Activated CD8-positive, alpha-beta memory T cell treated with anti-CD3 and anti-CD28 coated beads, Interleukin-2, amount 50 U/mL, for 1 hour (primary cell): ENCODE data around the gene PLGRKT.
"Not testable (repeated sequence)": the region's sequence is repeated elsewhere in the genome, so short reads cannot be mapped to it uniquely, and the experiment has no call there.

Experiments
- DNase-seq: peaks from one replicate; pipeline ENCODE4 v3.0.0-alpha.2; 2020; ENCODE audit errors: extremely low read depth

PLGRKT gene

DNA sequence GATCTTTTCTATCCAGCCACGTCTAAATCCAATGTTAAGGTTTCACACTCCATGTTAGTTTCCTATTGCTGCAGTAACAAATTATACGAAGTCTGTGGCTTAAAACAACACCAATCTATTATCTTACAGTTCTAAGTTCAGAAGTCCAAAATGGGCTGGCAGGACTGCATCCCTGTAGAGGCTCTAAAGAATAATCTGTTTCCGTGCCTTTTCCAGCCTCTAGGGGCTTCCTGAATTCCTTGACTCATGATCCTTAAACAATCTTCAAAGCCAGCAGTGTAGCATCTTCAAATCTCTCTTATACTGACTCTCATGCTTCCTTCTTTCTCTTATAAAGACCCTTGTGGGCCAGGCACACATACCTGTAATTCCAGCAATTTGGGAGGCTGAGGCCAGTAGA, 6.8 kb downstream of the PLGRKT start:
- no peak for DNase-seq

DNA sequence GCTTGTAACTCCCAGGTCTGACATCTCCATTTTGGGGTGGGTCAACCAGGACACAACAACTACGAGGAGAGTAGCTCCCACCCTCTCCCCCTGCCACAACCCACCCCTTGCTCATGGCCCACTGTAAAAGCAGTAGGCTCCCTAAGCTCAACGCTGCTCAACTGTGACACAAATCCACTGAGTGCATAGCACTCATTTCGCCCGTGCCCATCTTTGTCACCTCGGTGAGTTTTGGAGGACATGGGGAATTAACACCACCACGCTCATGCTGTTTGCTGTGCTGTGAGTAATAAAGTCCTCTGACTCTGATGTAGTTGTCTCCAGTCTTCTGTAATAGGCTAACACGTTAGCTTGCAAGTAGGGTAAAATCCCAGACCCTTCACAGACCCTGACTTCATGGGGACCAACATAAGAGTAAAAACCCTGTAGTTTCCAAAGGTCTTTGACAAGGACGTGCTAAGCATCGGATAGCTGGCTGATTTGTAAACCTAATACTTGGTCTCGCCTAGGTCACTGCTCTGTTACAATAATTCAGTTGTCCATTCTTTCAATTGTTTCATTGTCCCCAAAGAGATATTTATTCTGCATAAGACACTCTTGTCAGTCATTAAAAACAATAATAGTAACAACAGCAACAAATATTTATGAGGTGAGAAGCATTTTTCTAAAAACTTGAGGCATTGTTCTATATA, 7.7 kb downstream of the PLGRKT start:
- no peak for DNase-seq

DNA sequence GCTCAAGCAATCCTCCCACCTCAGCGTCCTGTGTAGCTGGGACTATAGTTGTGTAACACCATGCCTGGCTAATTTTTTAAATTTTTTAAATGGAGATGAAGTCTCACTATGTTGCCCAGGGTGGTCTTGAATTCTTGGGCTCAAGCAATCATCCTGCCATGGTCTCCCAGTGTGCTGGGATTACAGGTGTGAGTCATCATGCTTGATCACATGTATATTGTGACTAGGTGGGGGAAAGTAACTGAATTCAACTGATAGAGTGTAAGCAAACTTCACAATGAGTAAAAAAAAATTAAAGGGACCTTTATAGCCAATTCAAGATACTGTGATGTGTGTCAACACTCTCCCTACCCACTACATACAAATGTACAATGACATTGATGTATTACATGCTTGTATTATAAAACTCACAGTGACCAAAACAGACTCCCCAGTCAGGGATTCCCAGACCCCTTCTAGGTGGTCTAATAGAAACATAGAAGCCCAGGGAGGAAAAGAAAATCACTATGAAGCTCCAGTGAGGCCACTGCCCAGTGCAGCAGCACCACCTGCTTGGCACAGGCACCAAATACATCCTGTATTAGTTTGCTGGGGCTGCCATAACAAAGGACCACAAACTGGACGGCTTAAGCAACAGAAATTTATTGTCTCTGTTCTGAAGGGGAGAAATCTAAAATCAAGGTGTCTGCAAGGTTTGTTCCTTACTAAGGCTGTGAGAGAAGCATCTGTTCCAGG, 8.8 kb downstream of the PLGRKT start:
- DNase-seq = no peak

GRCh38 chr9:5428172-5428571, 9.6 kb downstream of the PLGRKT start:
- DNase-seq = no peak

DNA sequence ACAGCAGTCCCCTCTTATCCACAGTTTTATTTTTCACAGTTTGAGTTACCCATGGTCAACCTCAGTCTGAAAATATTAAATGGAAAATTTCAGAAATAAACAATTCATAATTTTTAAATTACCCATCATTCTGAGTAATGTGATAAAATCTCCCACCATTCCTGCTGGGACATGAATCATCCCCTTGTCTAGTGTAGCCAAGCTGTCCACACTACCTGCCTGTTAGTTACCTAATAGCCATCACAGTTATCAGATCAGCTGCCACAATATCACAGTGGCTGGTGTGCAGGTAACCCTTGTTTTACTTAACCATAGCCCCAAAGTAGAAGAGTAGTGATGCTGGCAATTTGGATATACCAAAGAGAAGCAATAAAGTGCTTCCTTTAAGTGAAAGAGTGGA, 10.7 kb downstream of the PLGRKT start:
- DNase-seq = no peak

- no peak for DNase-seq
Observed at GRCh38 chr9:5425006-5425628, 12.6 kb downstream of the PLGRKT start.

DNA sequence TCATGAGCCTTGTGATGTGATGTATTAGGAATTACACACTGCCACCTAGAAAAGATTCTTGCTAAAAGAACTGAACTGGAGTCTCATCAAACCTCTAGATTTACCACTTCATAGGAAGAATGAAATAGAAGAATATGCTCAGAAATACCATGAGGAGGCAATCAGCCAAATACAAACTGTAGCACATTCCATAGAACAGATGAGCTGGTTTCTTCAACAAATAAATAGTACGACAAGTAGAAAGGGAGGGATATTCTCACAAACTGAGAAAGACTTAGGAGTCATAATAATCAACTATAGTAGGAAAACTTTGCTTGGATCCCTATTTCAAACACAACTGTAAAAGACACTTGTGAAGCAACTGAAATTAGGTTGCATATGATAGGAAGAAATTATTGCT, 15.4 kb downstream of the PLGRKT start:
- no peak for DNase-seq

DNA sequence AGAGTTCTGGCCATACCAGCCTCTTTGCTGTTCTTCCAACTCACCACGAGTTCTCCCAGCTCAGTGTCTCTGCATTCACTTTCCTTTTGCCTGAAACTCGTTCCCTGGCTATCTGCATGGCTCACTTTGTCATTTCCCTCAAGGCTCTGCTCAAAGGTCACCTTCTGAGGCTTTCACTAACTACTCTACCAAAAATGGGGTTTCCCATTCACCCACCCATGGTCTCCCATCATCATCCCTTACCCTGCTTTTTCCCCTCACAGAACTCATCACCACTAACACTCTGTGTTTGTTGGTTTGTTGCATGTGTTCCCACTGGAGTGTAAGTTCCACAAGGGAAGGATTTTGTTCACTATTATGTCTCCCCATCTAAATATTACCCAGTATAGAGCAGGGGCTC, 16.6 kb downstream of the PLGRKT start:
- DNase-seq = no peak

- no peak for DNase-seq
Observed at GRCh38 chr9:5419987-5420386, 17.7 kb downstream of the PLGRKT start.

DNA sequence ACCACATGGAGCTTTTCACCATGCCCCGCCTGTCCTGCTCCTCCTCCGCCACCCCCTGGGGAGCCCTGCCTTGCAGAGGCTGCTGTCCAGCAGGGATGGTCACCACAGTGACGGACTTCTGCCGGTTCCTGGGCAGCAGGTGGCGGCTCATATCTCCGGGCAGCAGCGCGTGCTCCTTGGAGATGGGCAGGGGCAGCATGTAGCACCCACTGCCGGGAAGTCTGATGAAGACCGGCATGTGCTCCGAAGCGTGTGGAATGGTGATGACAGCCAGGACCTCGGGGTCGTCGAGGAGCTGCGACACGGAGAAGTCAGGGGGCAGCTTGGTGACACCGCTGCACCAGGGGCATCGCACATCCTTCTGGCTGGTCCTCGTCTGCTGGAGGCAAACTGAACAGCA, 19.2 kb downstream of the PLGRKT start:
- DNase-seq = no peak

- DNase-seq = no peak
Observed at GRCh38 chr9:5416953-5417352, 20.8 kb downstream of the PLGRKT start.

DNA sequence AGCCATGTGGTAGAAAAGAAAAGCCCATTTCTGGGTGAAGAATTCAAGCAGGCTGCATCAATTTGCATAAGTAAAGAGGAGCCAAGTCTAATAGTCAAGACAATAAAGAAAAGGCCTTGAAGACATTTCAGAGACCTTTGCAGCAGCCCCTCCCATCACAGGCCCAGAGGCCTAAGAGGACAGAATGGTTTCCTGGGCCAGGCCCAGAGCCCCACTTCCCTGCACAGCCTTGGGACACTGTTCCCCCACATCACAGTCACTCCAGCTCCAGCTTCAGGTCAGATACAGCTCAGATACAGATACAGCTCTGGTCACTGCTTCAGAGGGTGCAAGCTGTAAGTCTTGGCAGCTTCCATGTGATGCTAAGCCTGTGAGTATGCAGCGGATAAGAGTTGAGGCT, 29.1 kb downstream of the PLGRKT start:
- no peak for DNase-seq

- DNase-seq = no peak
Observed at GRCh38 chr9:5402217-5402616, 35.5 kb downstream of the PLGRKT start.

DNA sequence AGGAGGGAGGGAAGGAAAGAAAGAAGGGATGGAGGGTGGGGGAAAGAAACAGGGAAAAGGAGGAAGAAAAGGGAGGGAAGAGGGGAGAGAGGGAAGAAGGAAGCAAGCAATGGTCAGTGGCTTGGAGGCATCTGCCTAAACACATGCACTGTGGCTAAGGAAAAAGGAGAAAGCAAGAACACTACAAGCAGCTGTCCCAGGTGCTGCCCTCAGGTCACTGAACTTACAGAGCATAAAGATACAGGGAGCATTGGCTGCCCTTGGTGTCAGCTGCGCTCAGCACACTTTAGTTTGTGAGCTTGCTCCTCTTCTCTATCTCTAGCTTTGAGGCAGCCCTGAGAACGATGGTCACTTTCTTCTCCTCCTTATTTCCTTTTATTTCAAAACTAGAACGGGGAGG, 40.2 kb downstream of the PLGRKT start:
- DNase-seq = not testable (repeated sequence)

- no peak for DNase-seq
Observed at GRCh38 chr9:5395428-5395827, 42.3 kb downstream of the PLGRKT start.

DNA sequence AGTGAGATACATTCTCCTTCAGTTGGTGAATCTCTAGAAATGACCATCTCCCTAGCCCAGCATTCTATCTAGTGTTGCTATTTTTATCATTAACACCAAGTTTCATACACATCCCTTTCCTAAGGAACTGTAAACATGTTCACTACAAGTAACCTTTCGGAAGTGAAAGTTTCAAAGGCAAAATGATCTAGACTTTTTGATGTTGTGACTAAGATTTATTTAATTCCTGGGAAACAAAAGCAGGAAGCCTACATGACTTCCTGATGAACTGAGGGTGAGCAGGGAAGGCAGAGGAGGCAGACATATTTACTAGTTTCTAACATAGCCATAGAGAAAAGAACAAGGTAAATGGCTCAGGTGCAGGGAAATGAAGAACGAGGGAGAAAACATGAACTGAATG, 43.7 kb downstream of the PLGRKT start:
- DNase-seq = not testable (repeated sequence)

DNA sequence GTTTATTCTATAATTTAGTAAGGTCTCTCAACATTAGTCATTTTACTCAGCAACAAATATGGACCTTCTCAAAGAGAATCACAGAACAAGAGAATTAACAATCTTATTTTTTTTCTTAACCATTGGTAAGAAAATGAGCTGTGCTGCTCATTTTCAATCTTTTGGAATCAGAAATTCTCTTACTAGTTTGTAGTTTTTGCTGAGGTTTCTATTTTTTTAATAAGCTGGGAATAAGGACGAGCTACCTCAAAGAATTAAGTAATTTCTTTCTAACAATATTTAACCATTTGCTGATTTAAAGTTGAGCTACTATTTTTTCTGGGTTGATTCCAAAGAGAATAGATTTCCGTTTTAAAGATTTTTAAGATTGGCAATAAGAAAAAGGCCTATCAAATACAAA, 44.2 kb downstream of the PLGRKT start:
- DNase-seq = no peak

DNA sequence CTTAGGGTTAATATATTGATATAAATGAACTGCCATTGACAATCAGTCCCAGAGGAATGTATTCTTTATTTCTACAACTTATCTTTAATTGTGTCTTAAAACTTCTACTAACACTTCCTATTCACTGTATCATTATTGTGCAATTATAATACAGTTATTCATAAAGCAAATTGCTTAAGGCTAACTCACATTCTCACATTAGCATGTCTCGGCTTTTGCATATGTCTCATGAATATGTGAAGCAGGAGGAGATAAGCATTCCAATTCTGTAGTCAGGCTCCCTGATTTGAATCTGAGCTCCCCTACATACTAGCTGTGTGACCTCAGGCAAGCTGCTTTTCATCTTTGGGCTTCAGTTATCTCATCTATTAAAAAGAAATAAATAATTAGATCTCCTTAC, 45.4 kb downstream of the PLGRKT start:
- no peak for DNase-seq

GRCh38 chr9:5389109-5389732, 48.5 kb downstream of the PLGRKT start:
- no peak for DNase-seq

GRCh38 chr9:5388026-5388819, 49.5 kb downstream of the PLGRKT start:
- DNase-seq = no peak

- DNase-seq = no peak
Observed at GRCh38 chr9:5384436-5384835, 53.3 kb downstream of the PLGRKT start.

- no peak for DNase-seq
Observed at GRCh38 chr9:5382479-5382878, 55.2 kb downstream of the PLGRKT start.
